Measurements from ENCODE around the gene SGMS1. TPM values are rescaled to one million over a fixed set of nuclear protein-coding genes. Genes with fewer than 3 reads are reported as not detected.

Gene SGMS1
- total RNA-seq, 1 donor from 2014 or later, result 25.0 TPM

- no peak for DNase-seq (ENCODE audit: low spot score, unreplicated experiment)
- no peak for TF ChIP-seq CTCF (IDR thresholded peaks at IDR 0.05; ENCODE audit: unreplicated experiment)
- Mint-ChIP-seq H3K9me3 (ENCODE audit: low read depth) (peaks cover 16% of the 10 kb centered on the region), H3K27ac (no peak overlapping the region), H3K36me3 (ENCODE audit: insufficient read depth) (peaks cover 18% of the 10 kb centered on the region), H3K4me3 (ENCODE audit: low read depth) (no peak overlapping the region), H3K27me3 (no peaks in the 10 kb centered on the region), H3K4me1 (ENCODE audit: low read depth) (no peaks in the 10 kb centered on the region)
These were observed 276.4 kb downstream of the SGMS1 start for GRCh38 chr10:50347394-50347802.

GRCh38 chr10:50346942-50347341 is 276.8 kb downstream of the SGMS1 start:
- H3K27me3 Mint-ChIP-seq, result no peaks in the 10 kb centered on the region
- no peak for TF ChIP-seq CTCF (IDR thresholded peaks at IDR 0.05; ENCODE audit: unreplicated experiment)
- no peak overlapping the region for H3K27ac Mint-ChIP-seq
- H3K36me3 Mint-ChIP-seq (ENCODE audit: insufficient read depth), result peaks cover 19% of the 10 kb centered on the region
- no peaks in the 10 kb centered on the region for H3K4me1 Mint-ChIP-seq (ENCODE audit: low read depth)
- peaks cover 16% of the 10 kb centered on the region for H3K9me3 Mint-ChIP-seq (ENCODE audit: low read depth)
- H3K4me3 Mint-ChIP-seq (ENCODE audit: low read depth), result no peak overlapping the region
- DNase-seq (ENCODE audit: low spot score, unreplicated experiment), result no peak

GRCh38 chr10:50345545-50345944 is 278.2 kb downstream of the SGMS1 start:
- H3K36me3 Mint-ChIP-seq (ENCODE audit: insufficient read depth), result peaks cover 17% of the 10 kb centered on the region
- H3K4me1 Mint-ChIP-seq (ENCODE audit: low read depth), result no peaks in the 10 kb centered on the region
- H3K27me3 Mint-ChIP-seq, result no peaks in the 10 kb centered on the region
- no peak overlapping the region for H3K4me3 Mint-ChIP-seq (ENCODE audit: low read depth)
- H3K9me3 Mint-ChIP-seq (ENCODE audit: low read depth), result peaks cover 14% of the 10 kb centered on the region
- no peak for DNase-seq (ENCODE audit: low spot score, unreplicated experiment)
- no peak for TF ChIP-seq CTCF (IDR thresholded peaks at IDR 0.05; ENCODE audit: unreplicated experiment)
- H3K27ac Mint-ChIP-seq, result no peak overlapping the region

GRCh38 chr10:50343702-50344331 is 279.9 kb downstream of the SGMS1 start:
- no peaks in the 10 kb centered on the region for H3K27me3 Mint-ChIP-seq
- no peak for DNase-seq (ENCODE audit: low spot score, unreplicated experiment)
- H3K27ac Mint-ChIP-seq, result no peak overlapping the region
- peaks cover 3% of the 10 kb centered on the region for H3K9me3 Mint-ChIP-seq (ENCODE audit: low read depth)
- H3K36me3 Mint-ChIP-seq (ENCODE audit: insufficient read depth), result peaks cover 13% of the 10 kb centered on the region
- no peak for TF ChIP-seq CTCF (IDR thresholded peaks at IDR 0.05; ENCODE audit: unreplicated experiment)
- H3K4me3 Mint-ChIP-seq (ENCODE audit: low read depth), result no peak overlapping the region
- no peaks in the 10 kb centered on the region for H3K4me1 Mint-ChIP-seq (ENCODE audit: low read depth)

GRCh38 chr10:50341987-50342386 is 281.8 kb downstream of the SGMS1 start:
- no peaks in the 10 kb centered on the region for H3K9me3 Mint-ChIP-seq (ENCODE audit: low read depth)
- H3K4me1 Mint-ChIP-seq (ENCODE audit: low read depth), result no peaks in the 10 kb centered on the region
- H3K27me3 Mint-ChIP-seq, result no peaks in the 10 kb centered on the region
- H3K27ac Mint-ChIP-seq, result no peak overlapping the region
- H3K36me3 Mint-ChIP-seq (ENCODE audit: insufficient read depth), result peaks cover 9% of the 10 kb centered on the region
- DNase-seq (ENCODE audit: low spot score, unreplicated experiment), result no peak
- TF ChIP-seq CTCF (IDR thresholded peaks at IDR 0.05; ENCODE audit: unreplicated experiment), result no peak
- H3K4me3 Mint-ChIP-seq (ENCODE audit: low read depth), result no peak overlapping the region

All from progenitor cell of endocrine pancreas (in vitro differentiated cells).